Right ventricle myocardium inferior (tissue), 1 donor: ENCODE data around the gene ACVR2A. TPM values are rescaled to one million over a fixed set of nuclear protein-coding genes. Genes with fewer than 3 reads are reported as not detected.

Experiments
- ATAC-seq: fragments of 200-7000 bp; cut with Tn5 transposase; one replicate; pipeline ENCODE4 v1.9.1; 2020; ENCODE audit warnings: mild to moderate bottlenecking, moderate library complexity
- DNase-seq: peaks from one replicate; pipeline ENCODE4 v3.0.0; 2021; ENCODE audit errors: missing footprints
- intact Hi-C: fragments of 100-400 bp; cut with DNase I; formaldehyde crosslinking; loops from one replicate; pipeline ENCODE4 v1.11.0; 2022
- long read RNA-seq: library from polyadenylated mRNA; unstranded; transcript quantifications from one replicate; pipeline ENCODE4 v2.0.0, GENCODE V29; 2021
- total RNA-seq: library from RNA; stranded (reverse); fragmentation: NEBNext Ultra II Directional; extraction: Animal tissue kit (Norgen Biotek cat#: 25700); gene quantifications from one replicate; pipeline ENCODE4 v1.2.1, GENCODE V29; 2021
- donor health status: DM: no; HTN: yes; CAD: no; lungs with severe emphysema.

ACVR2A gene
- 11.7 TPM for total RNA-seq
- long read RNA-seq: 0 reads

- DNase-seq (no peak), ATAC-seq (no peak)
- intact Hi-C loops: loop anchor here (5.0 to 10.0 kb wide), 3 partner anchors 70 to 288 kb away; partner anchors contain the start of genes MBD5 and ORC4
Measured at GRCh38 chr2:147844697-147845410, at the start of gene ACVR2A. Gene ACVR2A, plus strand, starts transcription at chr2:147845029. Its CDS starts 124 bp downstream, at chr2:147845153.

GRCh38 chr2:147800316-147800715, 44.5 kb upstream of the ACVR2A start:
- no peak for ATAC-seq
- DNase-seq: no peak
- intact Hi-C loops: no loop called here

- intact Hi-C loops: no loop called here
- no peak for DNase-seq
- ATAC-seq: no peak
Measured at GRCh38 chr2:147806846-147807245, 38.0 kb upstream of the ACVR2A start.

GRCh38 chr2:147808520-147808919, 36.3 kb upstream of the ACVR2A start:
- no peak for ATAC-seq
- intact Hi-C loops: no loop called here
- DNase-seq: no peak

- ATAC-seq (no peak), DNase-seq (no peak)
- intact Hi-C loops: no loop called here
Measured at GRCh38 chr2:147810883-147811765, 33.7 kb upstream of the ACVR2A start.

GRCh38 chr2:147818741-147819140, 26.1 kb upstream of the ACVR2A start:
- intact Hi-C loops: no loop called here
- no peak for ATAC-seq

GRCh38 chr2:147824620-147825019, 20.2 kb upstream of the ACVR2A start:
- ATAC-seq (no peak), DNase-seq (no peak)
- intact Hi-C loops: no loop called here

More at GRCh38 chr2:147818741-147819140, 26.1 kb upstream of the ACVR2A start:
- no peak for DNase-seq

GRCh38 chr2:147826278-147827087, 18.3 kb upstream of the ACVR2A start:
- intact Hi-C loops: no loop called here
- DNase-seq (no peak), ATAC-seq (no peak)

- DNase-seq: no peak
- no peak for ATAC-seq
Measured at GRCh38 chr2:147827088-147827375, 17.8 kb upstream of the ACVR2A start.

GRCh38 chr2:147829106-147829505, 15.7 kb upstream of the ACVR2A start:
- DNase-seq (no peak), ATAC-seq (no peak)
- intact Hi-C loops: no loop called here

More at GRCh38 chr2:147827088-147827375, 17.8 kb upstream of the ACVR2A start:
- intact Hi-C loops: no loop called here

- DNase-seq (no peak), ATAC-seq (no peak)
- intact Hi-C loops: no loop called here
Measured at GRCh38 chr2:147836099-147836498, 8.7 kb upstream of the ACVR2A start.

- no peak for DNase-seq
- intact Hi-C loops: loop anchor here (5.0 to 10.0 kb wide), 3 partner anchors 71 to 286 kb away; partner anchors contain the start of genes MBD5 and ORC4
- ATAC-seq: no peak
Measured at GRCh38 chr2:147843391-147843863, 1.4 kb upstream of the ACVR2A start.

GRCh38 chr2:147843864-147844696, 749 bp upstream of the ACVR2A start:
- peak; percentile 96 for ATAC-seq

GRCh38 chr2:147845411-147845971, 662 bp downstream of the ACVR2A start:
- intact Hi-C loops: loop anchor here (10.0 kb wide), 1 partner anchor 69 kb away; no protein-coding TSS in a partner anchor
- ATAC-seq (no peak), DNase-seq (no peak)

More at GRCh38 chr2:147843864-147844696, 749 bp upstream of the ACVR2A start:
- peak; percentile 95 for DNase-seq
- intact Hi-C loops: loop anchor here (5.0 to 10.0 kb wide), 3 partner anchors 71 to 287 kb away; partner anchors contain the start of genes MBD5 and ORC4

- intact Hi-C loops: loop anchor here (10.0 kb wide), 1 partner anchor 68 kb away; no protein-coding TSS in a partner anchor
- DNase-seq (no peak), ATAC-seq (no peak)
Measured at GRCh38 chr2:147846412-147847081, 1.7 kb downstream of the ACVR2A start.

GRCh38 chr2:147847746-147848391, 3.0 kb downstream of the ACVR2A start:
- ATAC-seq (no peak), DNase-seq (no peak)
- intact Hi-C loops: loop anchor here (10.0 kb wide), 1 partner anchor 67 kb away; no protein-coding TSS in a partner anchor
